Ureter (tissue), 1 donor: Measurements from ENCODE around the gene SMARCC1. TPM values are rescaled to one million over a fixed set of nuclear protein-coding genes. Genes with fewer than 3 reads are reported as not detected.
"Not testable (repeated sequence)": the region's sequence is repeated elsewhere in the genome, so short reads cannot be mapped to it uniquely, and the experiment has no call there.

Source experiments
- DNase-seq: peaks from one replicate; pipeline ENCODE4 v3.0.0-alpha.2; 2020; ENCODE audit warnings: low spot score
- total RNA-seq: library from RNA; stranded (reverse); gene quantifications from one replicate; pipeline ENCODE4 v1.2.4, GENCODE V29; 2023
- donor health status: DM: yes; HTN: yes; CAD: no.

SMARCC1 gene
- total RNA-seq, 1 donor from 2014 or later, result 110 TPM

DNA sequence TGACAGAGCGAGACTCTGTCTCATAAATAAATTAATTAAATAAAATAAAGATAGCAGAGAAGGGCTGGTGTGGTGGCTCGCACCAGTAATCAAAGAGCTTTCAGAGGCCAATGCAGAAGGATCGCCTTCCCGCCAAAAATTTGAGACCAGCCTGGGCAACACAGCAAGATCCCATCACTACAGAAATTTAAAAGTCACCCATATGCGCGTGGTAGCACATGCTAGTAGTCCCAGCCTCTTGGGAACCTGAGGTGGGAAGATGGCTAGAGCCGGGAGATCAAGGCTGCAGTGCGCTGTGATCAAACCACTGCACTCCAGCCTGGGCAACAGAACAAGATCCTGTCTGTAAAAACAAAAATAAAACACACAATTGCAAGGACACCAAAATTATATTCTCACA lies 9.6 kb downstream of the SMARCC1 start:
- DNase-seq, result no peak

DNA sequence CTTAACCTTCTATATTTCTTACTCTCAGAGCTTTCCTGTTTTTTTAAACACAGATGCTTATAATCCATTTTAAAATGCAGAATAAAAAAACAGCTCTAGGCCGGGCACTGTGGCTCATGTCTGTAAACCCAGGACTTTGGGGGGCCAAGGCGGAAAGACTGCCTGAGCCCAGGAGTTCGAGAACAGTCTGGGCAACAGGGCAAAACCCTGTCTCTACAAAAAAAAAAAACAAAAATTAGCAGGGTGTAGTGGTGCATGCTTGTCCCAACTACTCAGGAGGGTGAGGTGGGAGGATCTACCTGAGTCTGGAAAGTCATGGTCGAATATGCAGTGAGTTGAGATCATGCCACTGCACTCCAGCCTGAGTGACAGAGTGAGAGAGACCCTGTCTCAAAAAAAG lies 15.5 kb downstream of the SMARCC1 start:
- no peak for DNase-seq

- DNase-seq, result no peak
Measured at GRCh38 chr3:47762233-47762632, 19.5 kb downstream of the SMARCC1 start.

DNA sequence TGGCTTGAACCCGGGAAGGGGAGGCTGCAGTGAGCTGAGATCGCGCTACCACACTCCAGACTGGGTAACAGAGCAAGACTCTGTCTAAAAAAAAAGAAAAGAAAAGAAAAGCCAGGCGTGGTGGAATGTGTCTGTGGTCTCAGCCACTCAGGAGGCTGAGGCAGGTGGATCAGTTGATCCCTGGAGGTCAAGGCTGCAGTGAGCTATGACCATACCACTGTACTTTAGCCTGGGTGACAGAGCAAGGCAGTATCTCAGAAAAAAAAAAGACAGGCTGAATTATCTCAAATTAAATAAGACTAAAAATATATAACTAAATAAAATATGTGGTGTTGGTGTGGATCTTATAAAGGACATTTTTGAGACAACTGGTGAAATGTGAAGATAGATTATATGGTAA lies 20.6 kb downstream of the SMARCC1 start:
- no peak for DNase-seq

- DNase-seq, result not testable (repeated sequence)
Measured at GRCh38 chr3:47760207-47760606, 21.5 kb downstream of the SMARCC1 start.

GRCh38 chr3:47758261-47759025 lies 23.2 kb downstream of the SMARCC1 start:
- no peak for DNase-seq

GRCh38 chr3:47752716-47753115 lies 29.0 kb downstream of the SMARCC1 start:
- DNase-seq, result no peak

DNA sequence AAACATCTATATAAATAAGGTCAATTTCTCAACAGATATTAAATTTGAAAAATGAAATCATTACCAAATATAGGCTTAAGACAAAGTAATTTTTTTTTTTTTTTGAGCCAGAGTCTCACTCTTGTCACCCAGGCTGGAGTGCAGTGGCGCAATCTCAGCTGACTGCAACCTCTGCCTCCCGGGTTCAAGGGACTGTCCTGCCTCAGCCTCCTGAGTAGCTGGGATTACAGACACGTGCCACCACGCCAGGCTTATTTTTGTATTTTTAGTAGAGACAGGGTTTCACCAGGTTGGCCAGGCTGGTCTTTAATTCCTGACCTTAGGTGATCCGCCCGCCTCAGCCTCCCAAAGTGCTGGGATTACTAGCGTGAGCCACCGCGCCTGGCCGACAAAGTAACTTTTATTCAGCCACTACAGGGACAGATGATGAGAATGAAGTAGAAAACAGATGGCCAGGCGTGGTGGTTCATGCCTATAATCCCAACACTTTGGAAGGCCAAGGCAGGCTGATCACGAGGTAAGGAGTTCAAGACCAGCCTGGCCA lies 30.8 kb downstream of the SMARCC1 start:
- not testable (repeated sequence) for DNase-seq

DNA sequence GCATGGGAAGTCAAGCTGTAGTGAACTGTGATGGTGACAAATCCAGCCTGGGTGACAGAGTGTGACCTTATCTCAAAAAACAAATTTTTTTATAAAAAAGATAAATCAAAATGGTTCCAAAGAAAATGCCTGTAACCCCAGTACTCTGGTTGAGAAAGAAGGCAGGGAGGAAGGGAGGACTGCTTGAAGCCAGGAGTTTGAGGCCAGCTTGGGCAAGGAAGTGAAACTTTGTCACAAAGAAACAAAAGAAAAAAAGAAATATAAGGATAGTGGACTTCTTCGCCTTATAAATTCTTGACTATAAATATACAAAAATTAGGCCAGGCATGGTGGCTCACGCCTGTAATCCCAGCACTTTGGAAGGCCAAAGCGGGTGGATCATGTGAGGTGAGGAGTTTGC lies 34.1 kb downstream of the SMARCC1 start:
- no peak for DNase-seq

GRCh38 chr3:47746264-47746663 lies 35.4 kb downstream of the SMARCC1 start:
- no peak for DNase-seq

- DNase-seq, result no peak
Measured at GRCh38 chr3:47743855-47744254, 37.8 kb downstream of the SMARCC1 start.

GRCh38 chr3:47743352-47743751 lies 38.3 kb downstream of the SMARCC1 start:
- DNase-seq, result not testable (repeated sequence)

DNA sequence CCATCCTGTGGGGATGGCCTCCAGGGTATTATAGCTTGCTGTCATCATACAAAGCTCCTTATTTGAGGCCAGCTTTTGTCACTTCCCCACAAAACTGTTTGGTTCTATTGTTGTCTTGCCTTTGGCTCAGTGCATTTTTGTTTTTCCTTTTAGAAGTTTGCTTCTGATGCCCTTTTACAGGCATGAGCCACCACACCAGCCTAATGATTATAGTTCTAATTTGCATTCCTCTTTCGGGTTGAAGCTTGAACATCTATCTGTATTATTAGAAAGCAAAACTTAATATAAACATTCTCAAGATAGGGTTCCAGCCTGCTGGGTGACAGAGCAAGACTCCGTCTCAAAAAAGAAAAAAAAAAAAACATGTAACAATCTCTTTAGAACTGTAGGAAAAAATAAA lies 39.8 kb downstream of the SMARCC1 start:
- no peak for DNase-seq

GRCh38 chr3:47732143-47732542 lies 49.5 kb downstream of the SMARCC1 start:
- no peak for DNase-seq

DNA sequence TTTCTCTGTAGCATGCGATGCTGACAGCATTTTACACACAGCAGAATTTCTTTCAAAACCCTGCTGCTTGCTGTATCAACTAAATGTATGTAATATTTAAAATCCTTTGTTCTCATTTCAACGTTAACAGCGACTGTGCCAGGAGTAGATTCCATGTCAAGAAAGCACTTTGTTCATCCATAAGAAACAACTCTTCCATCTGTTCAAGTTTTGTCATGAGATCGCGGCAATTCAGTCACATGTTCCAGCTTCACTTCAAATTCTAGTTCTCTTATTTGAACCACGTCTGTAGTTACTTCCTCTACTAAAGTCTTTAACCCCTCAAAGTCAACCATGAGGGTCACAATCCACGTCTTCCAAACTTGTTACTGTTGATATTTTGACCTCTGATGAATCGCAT lies 50.6 kb downstream of the SMARCC1 start:
- DNase-seq, result no peak

DNA sequence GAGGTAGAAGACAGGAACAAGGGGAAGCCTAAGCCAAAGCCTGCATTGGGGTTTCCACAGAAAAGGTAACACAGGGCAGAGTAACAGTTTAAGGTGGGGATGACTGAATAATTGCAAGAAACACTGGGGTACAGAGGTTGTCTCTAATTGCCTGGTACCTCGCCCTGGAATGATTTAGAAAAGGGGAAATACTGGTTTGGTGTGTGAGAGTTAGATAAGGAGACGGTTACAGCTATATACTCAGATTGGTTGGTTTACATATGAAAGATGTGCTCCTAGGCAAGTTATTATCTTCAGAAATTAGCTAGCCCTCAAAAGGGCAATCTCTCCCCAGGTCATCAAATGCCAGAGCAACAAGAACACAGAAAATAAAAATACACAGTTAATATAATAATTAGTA lies 58.8 kb downstream of the SMARCC1 start:
- DNase-seq, result no peak

GRCh38 chr3:47717448-47717847 lies 64.2 kb downstream of the SMARCC1 start:
- DNase-seq, result not testable (repeated sequence)

DNA sequence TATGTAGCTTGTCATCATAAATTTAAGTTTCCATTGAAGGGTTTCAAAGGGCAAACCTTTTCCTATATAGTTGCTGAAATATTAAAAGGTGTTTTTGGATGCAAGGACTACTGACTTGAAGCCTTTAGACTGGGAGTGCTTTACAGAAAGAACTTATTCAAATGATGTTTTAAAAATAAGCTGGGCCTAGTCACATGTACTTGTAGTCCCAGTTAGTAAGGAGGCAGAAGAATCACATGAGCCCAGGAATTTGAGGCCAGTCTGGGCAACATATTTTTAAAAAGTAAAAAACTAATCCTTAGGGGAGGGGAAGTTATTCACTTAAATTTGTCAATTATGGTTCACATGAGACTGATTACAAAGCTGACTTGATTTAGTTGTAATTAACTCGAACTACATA lies 65.0 kb downstream of the SMARCC1 start:
- no peak for DNase-seq

- no peak for DNase-seq
Measured at GRCh38 chr3:47715928-47716327, 65.8 kb downstream of the SMARCC1 start.

- DNase-seq, result no peak
Measured at GRCh38 chr3:47714606-47715005, 67.1 kb downstream of the SMARCC1 start.

DNA sequence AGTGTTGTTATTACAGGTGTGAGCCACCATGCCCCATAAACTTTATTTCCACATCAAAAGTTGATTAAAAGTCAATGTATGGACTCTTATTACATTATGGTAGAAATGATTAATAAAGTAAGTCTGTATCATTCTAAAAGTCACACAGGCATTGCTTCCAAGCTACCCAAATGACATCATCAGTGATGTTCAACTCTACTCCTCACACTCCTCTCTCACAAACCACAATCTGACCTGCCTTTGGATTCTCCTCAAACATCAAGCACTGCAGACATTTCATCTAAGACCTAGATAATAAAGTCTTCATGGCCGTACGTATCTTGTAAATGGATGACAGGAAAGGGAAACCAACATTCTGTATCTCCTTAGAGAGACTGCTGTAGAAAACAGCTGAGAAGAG lies 68.0 kb downstream of the SMARCC1 start:
- no peak for DNase-seq

DNA sequence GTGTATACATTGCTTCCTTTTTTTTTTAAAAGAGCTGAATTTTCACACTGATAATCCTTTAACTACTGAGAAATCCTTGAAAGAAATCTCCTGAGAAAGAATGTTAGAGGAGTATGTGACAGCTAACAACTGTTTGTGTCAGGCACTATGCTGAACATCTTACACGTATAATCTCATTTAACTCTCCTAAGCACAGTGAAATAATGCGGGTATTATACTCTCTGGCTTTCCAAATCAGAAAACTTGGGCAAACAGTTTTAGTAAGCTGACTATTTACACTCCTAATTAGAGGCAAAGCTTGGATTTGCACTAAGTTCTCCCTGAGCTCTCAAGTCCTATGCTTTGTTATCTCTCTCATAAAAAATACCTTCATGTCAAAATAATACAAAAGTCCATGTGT lies 69.3 kb downstream of the SMARCC1 start:
- DNase-seq, result no peak

GRCh38 chr3:47711596-47711995 lies 70.1 kb downstream of the SMARCC1 start:
- no peak for DNase-seq

DNA sequence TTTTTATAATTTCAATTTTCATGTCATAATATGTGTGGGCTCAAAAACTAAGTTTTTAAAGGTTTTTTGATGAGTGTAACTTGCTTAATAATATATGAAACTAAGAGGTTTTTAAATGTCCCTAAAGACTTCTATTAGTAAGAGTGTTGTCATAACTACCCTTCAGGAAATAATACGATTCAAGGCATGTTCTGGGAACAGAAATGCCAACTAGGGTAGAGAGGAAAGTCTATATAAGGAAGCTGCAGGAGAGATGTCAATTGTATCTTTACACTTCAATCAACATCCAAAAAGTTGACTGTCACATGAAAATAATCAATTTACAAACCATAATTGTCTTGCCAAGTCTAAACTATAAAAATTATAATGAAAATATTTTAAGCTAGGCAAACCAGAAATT lies 76.3 kb downstream of the SMARCC1 start:
- DNase-seq, result no peak
